ENCODE measurements around the gene CCDC57.
A peak's percentile ranks its signal among the peaks of the same experiment; 100 is the strongest.
"Not testable (repeated sequence)": the region's sequence is repeated elsewhere in the genome, so short reads cannot be mapped to it uniquely, and the experiment has no call there.

The CCDC57 gene, protein sequence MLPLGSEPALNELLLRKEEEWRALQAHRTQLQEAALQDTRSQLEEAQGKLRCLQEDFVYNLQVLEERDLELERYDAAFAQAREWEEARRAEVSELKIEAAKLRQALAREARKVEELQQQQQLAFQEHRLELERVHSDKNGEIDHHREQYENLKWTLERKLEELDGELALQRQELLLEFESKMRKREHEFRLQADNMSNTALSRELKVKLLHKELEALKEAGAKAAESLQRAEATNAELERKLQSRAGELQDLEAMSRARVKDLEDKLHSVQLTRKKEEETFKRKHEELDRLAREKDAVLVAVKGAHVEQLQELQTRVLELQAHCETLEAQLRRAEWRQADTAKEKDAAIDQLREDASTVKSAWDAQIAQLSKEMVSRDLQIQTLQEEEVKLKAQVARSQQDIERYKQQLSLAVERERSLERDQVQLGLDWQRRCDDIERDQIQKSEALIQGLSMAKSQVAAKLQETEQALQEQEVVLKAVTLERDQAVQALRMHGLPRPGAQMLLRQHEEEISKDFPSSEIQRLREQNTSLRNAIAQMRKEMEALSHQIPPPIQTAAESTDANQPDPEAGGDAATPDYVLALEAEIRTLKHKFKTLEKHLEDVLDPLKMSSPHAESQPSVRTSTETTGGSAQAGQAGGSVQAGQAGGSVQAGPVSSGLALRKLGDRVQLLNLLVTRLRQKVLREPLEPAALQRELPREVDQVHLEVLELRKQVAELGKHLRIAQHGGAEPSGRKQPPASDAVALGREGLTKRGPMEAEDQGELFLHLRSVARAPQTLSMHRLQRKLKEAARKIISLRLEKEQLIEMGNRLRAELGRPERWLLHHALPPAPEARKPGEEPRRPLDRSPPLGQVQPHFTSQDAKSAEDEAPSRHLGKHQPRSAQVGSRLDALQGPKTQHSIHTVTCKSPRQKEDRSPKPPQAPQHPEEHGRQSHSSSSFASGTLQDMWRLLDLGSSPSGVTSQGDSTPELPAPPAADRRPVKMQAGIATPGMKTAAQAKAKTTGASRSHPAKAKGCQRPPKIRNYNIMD

DNA sequence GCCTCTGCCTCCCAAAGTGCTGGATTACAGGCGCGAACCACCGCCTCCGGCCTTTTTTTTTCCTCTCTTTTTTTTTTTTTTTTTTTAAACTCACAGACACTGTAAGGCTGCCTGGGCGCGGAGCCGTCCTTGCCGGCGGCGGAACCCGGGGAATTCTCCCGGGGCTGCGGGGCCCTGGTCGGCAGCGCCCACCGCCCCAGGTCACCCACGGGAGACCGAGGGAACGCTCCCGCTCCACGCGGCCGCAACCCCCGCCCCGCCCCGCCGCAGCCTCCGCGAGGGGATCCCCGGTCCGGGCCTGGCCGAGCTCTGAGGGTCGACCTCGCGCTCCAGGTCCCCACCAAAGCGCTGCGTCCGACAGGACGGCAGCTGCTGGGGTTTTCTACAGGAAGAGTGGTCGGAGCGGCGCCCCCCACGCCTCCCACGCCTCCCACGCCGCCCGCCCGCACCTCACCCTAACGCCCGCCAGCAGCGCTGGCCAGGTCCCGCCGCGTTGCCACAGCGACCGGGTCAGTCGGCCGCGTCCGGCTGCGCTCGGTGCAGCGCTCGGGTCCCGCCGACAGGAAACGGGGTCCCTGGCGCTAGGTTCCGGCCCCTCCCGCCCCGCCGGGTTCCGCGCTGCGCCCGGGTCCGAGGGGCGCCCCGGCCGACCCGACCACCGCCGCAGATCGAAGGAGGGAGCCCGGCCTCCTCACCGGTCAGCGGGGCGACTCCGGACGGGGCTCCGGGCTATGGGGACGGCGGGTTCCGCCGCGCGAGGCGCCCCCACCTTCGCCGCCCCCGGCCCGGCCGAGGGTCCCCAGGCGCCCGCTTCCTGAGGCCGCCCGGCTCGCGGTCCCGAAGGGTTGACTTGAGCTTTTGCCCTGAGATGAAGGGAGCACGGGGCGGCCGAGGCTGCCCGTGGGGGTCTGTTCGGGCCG, at the start of gene CCDC57:
CCDC57 (minus strand) TSS at position 512 of the 920 bp plus-strand sequence. CDS start 10,898 bp downstream, outside the sequence.
- CTCF ChIA-PET, result no interaction called here
- Mint-ChIP-seq H3K4me1 (peaks cover 47% of the 10 kb centered on the region), H3K4me3 (peak within 1 kb of the TSS; percentile 74), H3K9me3 (no peaks in the 10 kb centered on the region), H3K36me3 (peaks cover 4% of the 10 kb centered on the region), H3K27me3 (peaks cover 8% of the 10 kb centered on the region), H3K27ac (no peak within 1 kb of the TSS)
- peak; percentile 80 for DNase-seq

DNA sequence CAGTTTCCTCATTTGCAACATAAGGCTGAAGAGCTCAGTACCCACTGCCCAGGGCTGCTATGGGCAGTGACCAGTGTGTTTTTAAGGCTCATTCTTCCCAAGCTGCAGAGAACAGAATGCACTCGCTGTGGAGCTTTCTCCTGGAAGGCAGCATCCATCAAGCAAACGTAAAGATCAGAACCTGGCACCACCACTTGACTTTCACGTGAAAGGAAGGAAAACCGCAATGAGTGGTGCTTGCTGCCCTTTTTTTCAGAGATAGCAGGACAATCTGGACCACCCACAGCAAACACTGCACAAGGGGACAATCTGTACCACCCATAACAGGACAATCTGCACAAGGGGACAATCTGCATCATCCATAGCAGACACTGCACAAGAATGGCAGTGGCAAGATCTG, 49.7 kb upstream of the CCDC57 start:
- Mint-ChIP-seq H3K4me1 (peaks cover 12% of the 10 kb centered on the region), H3K36me3 (peaks cover 82% of the 10 kb centered on the region), H3K27me3 (no peaks in the 10 kb centered on the region), H3K27ac (no peak overlapping the region), H3K9me3 (peaks cover 4% of the 10 kb centered on the region), H3K4me3 (no peak overlapping the region)
- no peak for DNase-seq
- CTCF ChIA-PET, result no interaction called here

DNA sequence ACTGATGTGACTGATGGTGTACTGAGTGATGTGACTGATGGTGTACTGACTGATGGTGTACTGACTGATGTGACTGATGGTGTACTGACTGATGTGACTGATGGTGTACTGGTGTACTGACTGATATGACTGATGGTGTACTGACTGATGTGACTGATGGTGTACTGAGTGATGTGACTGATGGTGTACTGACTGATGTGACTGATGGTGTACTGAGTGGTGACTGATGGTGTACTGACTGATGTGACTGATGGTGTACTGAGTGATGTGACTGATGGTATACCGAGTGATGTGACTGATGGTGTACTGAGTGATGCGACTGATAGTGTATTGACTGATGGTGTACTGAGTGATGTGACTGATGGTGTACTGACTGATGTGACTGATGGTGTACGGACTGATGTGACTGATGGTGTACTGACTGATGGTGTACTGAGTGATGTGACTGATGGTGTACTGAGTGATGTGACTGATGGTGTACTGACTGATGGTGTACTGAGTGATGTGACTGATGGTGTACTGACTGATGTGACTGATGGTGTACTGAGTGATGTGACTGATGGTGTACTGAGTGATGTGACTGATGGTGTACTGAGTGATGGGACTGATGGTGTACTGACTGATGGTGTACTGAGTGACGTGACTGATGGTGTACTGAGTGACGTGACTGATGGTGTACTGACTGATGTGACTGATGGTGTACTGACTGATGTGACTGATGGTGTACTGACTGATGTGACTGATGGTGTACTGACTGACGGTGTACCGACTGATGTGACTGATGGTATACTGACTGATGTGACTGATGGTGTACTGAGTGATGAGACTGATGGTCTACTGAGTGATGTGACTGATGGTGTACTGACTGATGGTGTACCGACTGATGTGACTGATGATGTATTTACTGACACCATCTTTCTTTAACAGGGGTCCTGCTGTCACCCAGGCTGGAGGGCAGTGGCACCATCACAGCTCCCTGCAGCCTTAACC, 47.6 kb upstream of the CCDC57 start:
- H3K4me1 Mint-ChIP-seq, DNase-seq, H3K27ac Mint-ChIP-seq, H3K9me3 Mint-ChIP-seq, H3K4me3 Mint-ChIP-seq, CTCF ChIA-PET, H3K27me3 Mint-ChIP-seq: not testable (repeated sequence)
- H3K36me3 Mint-ChIP-seq, result peaks cover 86% of the 10 kb centered on the region

DNA sequence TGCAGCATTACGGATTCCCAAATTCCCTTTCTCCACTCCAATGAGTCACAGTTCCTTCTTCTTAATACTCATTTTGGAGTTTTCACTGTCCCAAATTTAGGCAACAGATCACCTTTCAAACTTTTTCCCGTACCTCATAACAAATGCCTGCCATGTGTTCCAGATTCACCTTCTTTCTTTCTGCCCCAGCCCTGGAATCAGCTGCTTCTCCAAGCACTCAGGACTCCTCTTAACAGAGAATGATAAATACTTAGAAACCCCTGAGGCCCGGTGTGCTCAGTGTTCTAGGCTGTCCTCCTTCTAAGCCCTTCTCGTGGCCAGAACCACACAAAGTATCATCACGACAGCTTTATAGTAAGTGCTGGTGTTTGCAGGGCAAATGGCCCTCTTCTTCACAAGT, 45.9 kb upstream of the CCDC57 start:
- H3K4me3 Mint-ChIP-seq, result no peak overlapping the region
- H3K27ac Mint-ChIP-seq, result no peak overlapping the region
- peaks cover 74% of the 10 kb centered on the region for H3K36me3 Mint-ChIP-seq
- peaks cover 4% of the 10 kb centered on the region for H3K9me3 Mint-ChIP-seq
- no peak for DNase-seq
- H3K4me1 Mint-ChIP-seq, result peaks cover 2% of the 10 kb centered on the region
- no peaks in the 10 kb centered on the region for H3K27me3 Mint-ChIP-seq
- CTCF ChIA-PET, result no interaction called here

DNA sequence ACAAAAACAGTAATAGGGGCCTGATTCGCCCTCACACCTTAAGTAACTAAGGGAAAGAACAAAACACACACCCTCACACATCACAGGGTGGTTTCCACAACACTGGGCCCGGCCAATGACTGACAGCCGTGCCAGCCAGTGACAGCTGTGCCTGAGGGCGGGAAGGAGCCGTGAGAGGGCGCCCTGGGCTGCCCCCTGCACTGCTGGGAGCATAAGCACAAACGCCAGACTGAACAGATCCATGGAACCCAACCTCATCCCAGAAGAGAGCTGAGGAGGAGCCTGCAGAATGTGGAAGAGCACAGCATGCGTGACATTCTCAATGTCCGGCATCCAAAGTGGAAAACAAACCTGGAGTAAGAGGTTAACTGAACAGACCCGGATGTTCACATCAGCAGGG, 44.8 kb upstream of the CCDC57 start:
- peaks cover 75% of the 10 kb centered on the region for H3K36me3 Mint-ChIP-seq
- peaks cover 1% of the 10 kb centered on the region for H3K4me1 Mint-ChIP-seq
- no peak overlapping the region for H3K4me3 Mint-ChIP-seq
- DNase-seq, result no peak
- H3K27ac Mint-ChIP-seq, result no peak overlapping the region
- H3K9me3 Mint-ChIP-seq, result peaks cover 4% of the 10 kb centered on the region
- no peaks in the 10 kb centered on the region for H3K27me3 Mint-ChIP-seq
- CTCF ChIA-PET, result no interaction called here

DNA sequence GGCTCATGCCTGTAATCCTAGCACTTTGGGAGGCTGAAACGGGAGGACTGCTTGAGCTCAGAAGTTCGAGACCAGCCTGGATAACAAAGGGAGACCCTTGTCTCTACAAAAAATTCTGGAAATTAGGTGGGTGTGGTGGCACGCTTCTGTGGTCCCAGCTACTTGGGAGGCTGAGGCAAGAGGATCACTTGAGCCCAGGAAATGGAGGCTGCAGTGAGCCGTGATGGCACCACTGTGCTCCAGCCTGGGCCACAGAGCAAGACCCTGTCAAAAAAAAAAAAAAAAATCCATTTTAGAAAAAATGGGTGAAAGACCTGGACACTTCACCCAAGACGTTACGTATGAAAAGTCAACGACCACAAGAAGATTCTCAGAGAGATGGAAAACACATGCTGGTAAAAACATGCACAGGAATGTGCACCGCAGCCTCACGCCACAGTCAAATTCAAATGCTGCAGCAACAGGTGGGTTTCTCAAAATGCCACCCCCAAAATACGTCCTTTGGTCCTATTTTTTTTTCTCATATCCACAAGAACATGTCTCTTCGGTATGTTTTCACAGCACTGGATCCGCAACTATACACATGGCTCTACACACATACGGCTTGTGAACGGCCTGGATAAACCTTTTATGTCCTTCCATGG, 43.7 kb upstream of the CCDC57 start:
- H3K9me3 Mint-ChIP-seq, result peaks cover 4% of the 10 kb centered on the region
- H3K4me3 Mint-ChIP-seq, result no peak overlapping the region
- CTCF ChIA-PET, result no interaction called here
- H3K27ac Mint-ChIP-seq, result no peak overlapping the region
- peaks cover 75% of the 10 kb centered on the region for H3K36me3 Mint-ChIP-seq
- no peaks in the 10 kb centered on the region for H3K4me1 Mint-ChIP-seq
- no peak for DNase-seq
- H3K27me3 Mint-ChIP-seq, result no peaks in the 10 kb centered on the region

DNA sequence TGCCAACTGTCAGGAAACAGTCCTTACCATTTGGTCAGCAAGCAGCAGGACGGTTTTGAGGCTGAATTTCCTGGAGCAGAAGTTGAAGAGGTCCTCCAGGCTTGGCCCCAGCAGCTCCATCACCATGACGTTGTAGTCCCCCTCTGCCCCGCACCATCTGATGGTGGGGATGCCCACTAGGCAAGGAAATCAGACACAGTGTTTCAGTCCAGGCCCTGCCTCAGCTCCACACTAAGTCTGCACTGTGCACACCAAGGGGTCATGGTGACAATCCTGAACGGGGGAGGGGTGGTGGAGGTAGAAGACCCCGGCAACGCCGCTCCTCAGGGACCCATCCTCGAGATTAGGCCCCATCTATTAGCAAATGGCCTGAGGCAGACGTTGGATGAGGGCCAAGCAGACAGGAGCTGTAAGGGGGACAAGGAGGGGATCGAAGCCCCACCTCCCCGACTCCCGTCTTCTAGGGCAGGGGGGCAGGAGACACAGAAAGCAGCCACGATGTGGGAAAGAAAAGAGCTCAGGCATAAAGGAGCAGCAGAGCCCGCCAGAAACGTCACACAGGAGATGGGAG, 42.8 kb upstream of the CCDC57 start:
- Mint-ChIP-seq H3K27ac (no peak overlapping the region), H3K9me3 (no peaks in the 10 kb centered on the region), H3K4me3 (no peak overlapping the region), H3K4me1 (no peaks in the 10 kb centered on the region), H3K36me3 (peaks cover 71% of the 10 kb centered on the region), H3K27me3 (no peaks in the 10 kb centered on the region)
- CTCF ChIA-PET, result no interaction called here
- no peak for DNase-seq

DNA sequence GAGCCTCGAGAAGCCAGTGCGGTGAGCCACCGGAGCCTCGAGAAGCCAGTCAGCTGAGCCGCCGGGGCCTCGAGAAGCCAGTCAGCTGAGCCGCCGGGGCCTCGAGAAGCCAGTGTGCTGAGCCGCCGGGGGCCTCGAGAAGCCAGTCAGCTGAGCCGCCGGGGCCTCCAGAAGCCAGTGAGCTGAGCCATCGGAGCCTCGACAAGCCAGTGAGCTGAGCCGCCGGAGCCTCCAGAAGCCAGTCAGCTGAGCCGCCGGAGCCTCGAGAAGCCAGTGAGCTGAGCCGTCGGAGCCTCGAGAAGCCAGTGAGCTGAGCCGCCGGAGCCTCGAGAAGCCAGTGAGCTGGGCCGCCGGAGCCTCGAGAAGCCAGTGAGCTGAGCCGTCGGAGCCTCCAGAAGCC, 42.1 kb upstream of the CCDC57 start:
- CTCF ChIA-PET, DNase-seq, H3K4me1 Mint-ChIP-seq, H3K27me3 Mint-ChIP-seq, H3K4me3 Mint-ChIP-seq, H3K27ac Mint-ChIP-seq, H3K9me3 Mint-ChIP-seq: not testable (repeated sequence)
- peaks cover 65% of the 10 kb centered on the region for H3K36me3 Mint-ChIP-seq

DNA sequence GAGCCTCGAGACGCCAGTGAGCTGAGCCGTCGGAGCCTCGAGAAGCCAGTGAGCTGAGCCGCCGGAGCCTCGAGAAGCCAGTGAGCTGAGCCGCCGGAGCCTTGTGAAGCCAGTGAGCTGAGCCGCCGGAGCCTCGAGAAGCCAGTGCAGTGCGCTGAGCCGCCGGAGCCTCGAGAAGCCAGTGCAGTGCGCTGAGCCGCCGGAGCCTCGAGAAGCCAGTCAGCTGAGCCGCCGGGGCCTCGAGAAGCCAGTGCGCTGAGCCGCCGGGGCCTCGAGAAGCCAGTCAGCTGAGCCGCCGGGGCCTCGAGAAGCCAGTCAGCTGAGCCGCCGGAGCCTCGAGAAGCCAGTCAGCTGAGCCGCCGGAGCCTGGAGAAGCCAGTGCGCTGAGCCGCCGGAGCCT, 41.5 kb upstream of the CCDC57 start:
- H3K9me3 Mint-ChIP-seq, CTCF ChIA-PET, H3K27ac Mint-ChIP-seq, H3K27me3 Mint-ChIP-seq, H3K4me1 Mint-ChIP-seq, H3K4me3 Mint-ChIP-seq, DNase-seq: not testable (repeated sequence)
- H3K36me3 Mint-ChIP-seq, result peaks cover 63% of the 10 kb centered on the region

DNA sequence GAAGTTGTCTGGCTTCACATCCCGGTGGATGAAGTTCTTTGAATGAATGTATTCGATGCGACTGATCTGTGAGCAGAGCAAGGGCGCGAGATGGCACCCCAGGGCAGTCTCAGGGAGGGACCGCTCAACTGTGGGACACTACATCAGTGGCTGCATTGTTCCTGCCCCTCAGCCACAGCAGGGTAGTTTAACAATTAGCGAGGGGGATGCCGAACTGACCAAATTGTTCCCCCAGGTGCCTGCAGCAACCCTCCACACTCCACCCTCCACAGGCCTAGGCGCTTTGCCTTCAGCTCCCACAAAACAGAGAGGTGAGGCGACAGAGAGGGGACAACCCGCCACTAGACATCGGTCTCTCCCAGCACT, 40.5 kb upstream of the CCDC57 start:
- no peak overlapping the region for H3K4me3 Mint-ChIP-seq
- H3K27me3 Mint-ChIP-seq, result no peaks in the 10 kb centered on the region
- CTCF ChIA-PET, result no interaction called here
- peaks cover 63% of the 10 kb centered on the region for H3K36me3 Mint-ChIP-seq
- no peaks in the 10 kb centered on the region for H3K9me3 Mint-ChIP-seq
- no peak for DNase-seq
- H3K27ac Mint-ChIP-seq, result no peak overlapping the region
- H3K4me1 Mint-ChIP-seq, result no peaks in the 10 kb centered on the region

DNA sequence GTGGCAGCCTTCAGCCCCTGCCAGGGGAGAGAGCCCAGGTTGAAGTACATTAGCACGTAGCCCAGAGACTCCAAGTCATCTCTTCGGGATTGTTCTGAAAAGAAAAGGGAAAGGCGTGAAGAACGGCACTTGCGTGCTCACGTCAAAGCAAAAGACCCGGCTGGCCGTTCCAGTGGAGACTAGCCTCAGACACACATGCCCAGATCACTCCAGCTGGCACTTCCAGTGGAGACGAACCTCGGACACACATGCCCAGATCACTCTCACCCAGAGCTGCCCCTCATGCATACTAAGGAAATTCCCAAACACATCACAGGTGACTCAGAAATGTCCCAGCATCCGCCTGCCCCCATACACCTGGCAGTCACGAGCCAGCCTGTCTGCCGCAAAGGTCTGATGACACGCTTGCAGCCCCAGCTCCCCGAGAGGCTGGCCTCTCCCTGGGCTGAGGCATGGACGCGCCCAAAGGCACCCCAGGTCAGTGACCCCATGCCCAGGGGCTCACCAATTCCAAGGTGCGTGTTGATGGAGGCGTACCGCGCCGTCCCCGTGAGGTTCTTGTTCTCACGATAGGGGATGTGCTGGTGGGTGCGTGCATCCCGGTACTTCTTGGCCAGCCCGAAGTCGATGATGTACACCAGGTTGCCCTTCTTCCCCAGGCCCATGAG, 40.0 kb upstream of the CCDC57 start:
- H3K4me3 Mint-ChIP-seq, result no peak overlapping the region
- H3K4me1 Mint-ChIP-seq, result peaks cover 4% of the 10 kb centered on the region
- peaks cover 66% of the 10 kb centered on the region for H3K36me3 Mint-ChIP-seq
- no peaks in the 10 kb centered on the region for H3K27me3 Mint-ChIP-seq
- no peaks in the 10 kb centered on the region for H3K9me3 Mint-ChIP-seq
- CTCF ChIA-PET, result no interaction called here
- H3K27ac Mint-ChIP-seq, result peak overlapping the region; percentile 14
- DNase-seq, result no peak

DNA sequence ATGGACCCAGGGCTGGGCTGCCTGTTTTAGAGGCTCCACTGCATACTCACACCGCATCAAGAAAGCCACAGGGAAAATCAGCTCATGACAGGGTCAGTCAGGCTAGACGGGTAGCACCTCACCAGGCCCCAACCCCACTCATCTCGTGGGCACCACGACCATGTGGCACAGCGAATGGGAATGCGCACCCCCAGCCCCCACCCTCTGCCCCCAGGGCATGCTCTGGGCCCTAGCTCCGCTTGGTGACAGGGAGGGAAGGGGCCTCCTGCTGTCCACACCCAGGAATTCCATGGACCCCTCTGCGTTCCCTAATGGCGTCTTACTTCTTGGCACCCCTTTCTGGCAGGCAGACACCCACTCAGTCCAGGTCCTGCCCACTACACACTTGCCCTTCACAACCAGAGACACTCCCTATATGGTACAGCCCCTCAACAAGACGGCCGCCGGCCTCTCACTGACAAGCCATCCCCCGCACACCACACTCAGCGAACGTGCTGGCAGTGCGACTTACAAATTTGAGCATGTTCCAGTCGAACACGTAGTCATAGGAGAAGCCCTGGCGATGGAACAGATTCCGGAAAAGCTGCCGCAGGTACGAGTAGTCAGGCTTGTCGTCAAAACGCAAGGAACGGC, 38.3 kb upstream of the CCDC57 start:
- CTCF ChIA-PET, result no interaction called here
- DNase-seq, result no peak
- Mint-ChIP-seq H3K4me1 (peaks cover 6% of the 10 kb centered on the region), H3K4me3 (no peak overlapping the region), H3K27me3 (no peaks in the 10 kb centered on the region), H3K27ac (no peak overlapping the region), H3K9me3 (no peaks in the 10 kb centered on the region), H3K36me3 (peaks cover 61% of the 10 kb centered on the region)
